ELR (cell line): ENCODE results near the gene SMG6.

Experiments
- DNase-seq: peaks from one replicate; pipeline ENCODE4 v3.0.0-alpha.2; 2015; ENCODE audit warnings: low read depth

The SMG6 gene

GRCh38 chr17:2105663-2106062 lies 197.9 kb downstream of the SMG6 start:
- no peak for DNase-seq

- DNase-seq, result peak; percentile 74
Measured at GRCh38 chr17:2102931-2103809, 200.4 kb downstream of the SMG6 start.

GRCh38 chr17:2101448-2102257 lies 201.9 kb downstream of the SMG6 start:
- no peak for DNase-seq

GRCh38 chr17:2095536-2095910 lies 208.1 kb downstream of the SMG6 start:
- DNase-seq, result no peak

- DNase-seq, result peak; percentile 46
Measured at GRCh38 chr17:2094891-2095535, 208.6 kb downstream of the SMG6 start.

- DNase-seq, result no peak
Measured at GRCh38 chr17:2093349-2093748, 210.2 kb downstream of the SMG6 start.

- DNase-seq, result no peak
Measured at GRCh38 chr17:2092253-2092652, 211.3 kb downstream of the SMG6 start.

- peak; percentile 97 for DNase-seq
Measured at GRCh38 chr17:2090804-2091534, 212.6 kb downstream of the SMG6 start.

- DNase-seq, result no peak
Measured at GRCh38 chr17:2090210-2090641, 213.4 kb downstream of the SMG6 start.

GRCh38 chr17:2089021-2089422 lies 214.6 kb downstream of the SMG6 start:
- DNase-seq, result peak; percentile 51

- DNase-seq, result peak; percentile 36
Measured at GRCh38 chr17:2087597-2088211, 215.9 kb downstream of the SMG6 start.

GRCh38 chr17:2086306-2086705 lies 217.3 kb downstream of the SMG6 start:
- no peak for DNase-seq

- peak; percentile 35 for DNase-seq
Measured at GRCh38 chr17:2085648-2085949, 218.0 kb downstream of the SMG6 start.

GRCh38 chr17:2084766-2085647 lies 218.6 kb downstream of the SMG6 start:
- peak; percentile 67 for DNase-seq

- peak; percentile 92 for DNase-seq
Measured at GRCh38 chr17:2084036-2084765, 219.4 kb downstream of the SMG6 start.

GRCh38 chr17:2083613-2084035 lies 220.0 kb downstream of the SMG6 start:
- DNase-seq, result peak; percentile 39

GRCh38 chr17:2082003-2082781 lies 221.4 kb downstream of the SMG6 start:
- DNase-seq, result no peak

GRCh38 chr17:2081564-2081963 lies 222.0 kb downstream of the SMG6 start:
- DNase-seq, result peak; percentile 92

- no peak for DNase-seq
Measured at GRCh38 chr17:2077040-2077439, 226.5 kb downstream of the SMG6 start.
